ENCODE data around the gene SND1. TPM values are rescaled to one million over a fixed set of nuclear protein-coding genes. Genes with fewer than 3 reads are reported as not detected.

Gene SND1
- total RNA-seq, 3 donors from 2014 or later = 83.5 to 131 (median 120) TPM

DNA sequence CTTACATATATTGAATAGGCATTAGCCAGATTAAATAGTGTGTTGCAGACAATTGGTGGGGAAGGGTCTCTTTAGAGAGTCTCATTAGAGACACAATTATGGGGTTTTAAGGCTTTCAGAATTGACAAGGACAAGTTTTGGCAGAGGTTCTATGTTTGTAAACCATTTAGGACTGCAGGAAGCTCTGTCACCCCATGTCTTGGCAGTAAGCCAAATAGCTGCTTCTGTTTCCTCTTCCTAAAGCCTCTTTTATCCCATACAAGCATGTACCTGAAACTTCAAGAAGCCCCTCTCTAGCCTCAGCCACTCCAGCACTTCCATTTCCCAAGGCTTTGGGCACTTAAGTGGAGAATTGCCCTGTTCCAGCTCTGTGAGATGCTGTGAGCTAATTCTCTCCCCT, 401.0 kb downstream of the SND1 start:
- Histone ChIP-seq H3K9me3 (no peaks in the 10 kb centered on the region), H3K4me3 (no peak overlapping the region), H3K27me3 (no peaks in the 10 kb centered on the region), H3K4me1 (no peaks in the 10 kb centered on the region), H3K36me3 (no peaks in the 10 kb centered on the region), H3K27ac (no peak overlapping the region)
- DNase-seq (ENCODE audit: low spot score in 2 of 2) = no peak
- intact Hi-C loops (cut with DNase I; ENCODE audit: low total_unique reads) = no loop called here
- TF ChIP-seq CTCF (IDR thresholded peaks at IDR 0.05) (no peak), POLR2A (IDR thresholded peaks at IDR 0.05) (no peak), POLR2AphosphoS5 (IDR thresholded peaks at IDR 0.05) (no peak)

GRCh38 chr7:128053991-128054390, 402.0 kb downstream of the SND1 start:
- Histone ChIP-seq H3K4me1 (no peaks in the 10 kb centered on the region), H3K9me3 (no peaks in the 10 kb centered on the region), H3K27me3 (no peaks in the 10 kb centered on the region), H3K4me3 (no peak overlapping the region), H3K27ac (no peak overlapping the region), H3K36me3 (no peaks in the 10 kb centered on the region)
- no peak for TF ChIP-seq CTCF (IDR thresholded peaks at IDR 0.05)
- intact Hi-C loops (cut with DNase I; ENCODE audit: low total_unique reads) = no loop called here
- no peak for DNase-seq (ENCODE audit: low spot score in 2 of 2)

DNA sequence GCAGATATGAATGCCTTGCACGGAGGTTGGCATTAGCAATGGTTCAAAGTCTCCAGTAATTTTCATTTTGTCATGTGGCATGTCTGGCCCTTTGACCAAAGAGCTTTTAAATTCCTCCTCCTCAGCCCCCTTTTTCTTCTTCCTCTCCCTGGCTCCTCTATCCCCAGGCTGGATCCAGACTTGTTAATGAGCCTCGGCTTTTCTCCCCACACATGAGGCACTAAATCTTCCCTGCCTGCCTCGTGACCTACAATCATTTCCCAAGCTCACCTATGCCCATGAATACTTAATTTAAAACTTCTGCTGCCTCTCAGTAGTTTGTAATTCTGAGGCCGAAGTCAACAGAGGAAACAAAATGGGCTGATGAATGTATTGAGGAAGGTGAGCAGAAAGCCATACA, 402.5 kb downstream of the SND1 start:
- no peak overlapping the region for H3K4me3 ChIP-seq
- TF ChIP-seq CTCF (IDR thresholded peaks at IDR 0.05) (no peak), POLR2A (IDR thresholded peaks at IDR 0.05) (no peak), POLR2AphosphoS5 (IDR thresholded peaks at IDR 0.05) (no peak)
- intact Hi-C loops (cut with DNase I; ENCODE audit: low total_unique reads) = no loop called here
- H3K36me3 ChIP-seq = no peaks in the 10 kb centered on the region
- no peak overlapping the region for H3K27ac ChIP-seq
- no peaks in the 10 kb centered on the region for H3K4me1 ChIP-seq
- no peaks in the 10 kb centered on the region for H3K27me3 ChIP-seq
- no peaks in the 10 kb centered on the region for H3K9me3 ChIP-seq
- DNase-seq (ENCODE audit: low spot score in 2 of 2) = no peak

DNA sequence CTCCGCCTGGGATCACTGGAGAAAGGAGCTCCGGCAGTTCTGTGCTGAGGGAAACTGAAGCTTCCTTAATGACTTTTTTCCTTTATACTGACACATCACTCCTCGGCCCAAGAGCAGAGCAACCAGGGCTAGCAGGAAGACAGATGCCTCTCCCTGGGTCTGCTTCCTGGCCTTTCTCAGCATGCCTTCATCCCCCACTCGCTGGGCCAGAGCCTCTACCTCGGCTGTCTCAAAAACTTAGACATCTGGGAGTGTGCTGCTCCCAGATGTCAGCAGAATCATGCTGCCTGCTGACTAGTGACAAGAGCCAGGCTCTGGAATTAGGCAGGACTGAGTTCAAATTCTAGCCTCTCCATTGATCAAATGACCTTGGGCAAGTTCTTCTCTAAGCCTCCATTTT, 403.6 kb downstream of the SND1 start:
- TF ChIP-seq CTCF (IDR thresholded peaks at IDR 0.05) (no peak), POLR2AphosphoS5 (IDR thresholded peaks at IDR 0.05) (no peak), POLR2A (IDR thresholded peaks at IDR 0.05) (no peak)
- Histone ChIP-seq H3K36me3 (no peaks in the 10 kb centered on the region), H3K27me3 (no peaks in the 10 kb centered on the region), H3K27ac (no peak overlapping the region), H3K4me3 (no peak overlapping the region), H3K9me3 (no peaks in the 10 kb centered on the region), H3K4me1 (no peaks in the 10 kb centered on the region)
- no peak for DNase-seq (ENCODE audit: low spot score in 2 of 2)
- intact Hi-C loops (cut with DNase I; ENCODE audit: low total_unique reads) = no loop called here

GRCh38 chr7:128056901-128057300, 404.9 kb downstream of the SND1 start:
- H3K4me3 ChIP-seq = no peak overlapping the region
- no peak for TF ChIP-seq POLR2AphosphoS5 (IDR thresholded peaks at IDR 0.05)
- TF ChIP-seq POLR2A (IDR thresholded peaks at IDR 0.05) = no peak
- TF ChIP-seq CTCF (IDR thresholded peaks at IDR 0.05) = no peak
- H3K4me1 ChIP-seq = no peaks in the 10 kb centered on the region
- no peaks in the 10 kb centered on the region for H3K36me3 ChIP-seq
- no peak for DNase-seq (ENCODE audit: low spot score in 2 of 2)
- no peak overlapping the region for H3K27ac ChIP-seq
- intact Hi-C loops (cut with DNase I; ENCODE audit: low total_unique reads) = no loop called here
- no peaks in the 10 kb centered on the region for H3K9me3 ChIP-seq
- no peaks in the 10 kb centered on the region for H3K27me3 ChIP-seq

All from breast epithelium (tissue), 4 donors.